HepG2 (cell line): ENCODE data around the gene SSTR5. TPM values are rescaled to one million over a fixed set of nuclear protein-coding genes. Genes with fewer than 3 reads are reported as not detected.
A peak's percentile ranks its signal among the peaks of the same experiment; 100 is the strongest.

Experiments
- ATF7-NPFF ChIP-seq: sonication (generic); formaldehyde crosslinking; IDR thresholded peaks from 2 replicates; pipeline ENCODE4 v1.8.1; 2023; ENCODE audit warnings: mild to moderate bottlenecking, low read depth, missing genetic modification reagents, moderate library complexity
- ETV6 ChIP-seq: sonication (generic); formaldehyde crosslinking; conservative IDR thresholded peaks from 2 replicates; pipeline ENCODE4 v1.4.0; 2020; ENCODE audit warnings: missing genetic modification reagents
- EZH2 ChIP-seq: conservative IDR thresholded peaks from 2 replicates; pipeline ENCODE4 v1.6.1; 2012; ENCODE audit warnings: mild to moderate bottlenecking, low read depth, low read length, moderate library complexity
- FOXC1 ChIP-seq: sonication (generic); formaldehyde crosslinking; IDR thresholded peaks from 2 replicates; pipeline ENCODE4 v1.8.0; 2022; ENCODE audit warnings: mild to moderate bottlenecking, missing genetic modification reagents, borderline replicate concordance
- FOXM1 ChIP-seq: sonication (generic); formaldehyde crosslinking; IDR thresholded peaks from 2 replicates; pipeline ENCODE4 v1.5.0; 2020; ENCODE audit warnings: missing genetic modification reagents
- GATAD2A ChIP-seq: IDR thresholded peaks from 2 replicates; pipeline ENCODE4 v1.6.1; 2016
- HNF4A ChIP-seq: sonication (generic); formaldehyde crosslinking; IDR thresholded peaks from 2 replicates; pipeline ENCODE4 v1.4.0; 2020; ENCODE audit warnings: missing genetic modification reagents
- JDP2 ChIP-seq: sonication (generic); formaldehyde crosslinking; IDR thresholded peaks from 2 replicates; pipeline ENCODE4 v1.8.1; 2022; ENCODE audit warnings: missing genetic modification reagents, borderline replicate concordance
- KDM4B ChIP-seq: sonication (generic); formaldehyde crosslinking; IDR thresholded peaks from 2 replicates; pipeline ENCODE4 v1.4.0; 2020; ENCODE audit warnings: missing genetic modification reagents
- MTF2 ChIP-seq: sonication (generic); formaldehyde crosslinking; IDR thresholded peaks from 2 replicates; pipeline ENCODE4 v1.5.0; 2020; ENCODE audit warnings: missing genetic modification reagents, borderline replicate concordance
- SATB2 ChIP-seq: sonication (generic); formaldehyde crosslinking; IDR thresholded peaks from 2 replicates; pipeline ENCODE4 v1.5.0; 2020; ENCODE audit warnings: missing genetic modification reagents
- TBX3 ChIP-seq: fragments of 450-650 bp; IDR thresholded peaks from 2 replicates; pipeline ENCODE4 v1.6.1; 2017; ENCODE audit warnings: antibody characterized with exemption, mild to moderate bottlenecking, inconsistent platforms, borderline replicate concordance
- TEF ChIP-seq: sonication (generic); formaldehyde crosslinking; IDR thresholded peaks from 2 replicates; pipeline ENCODE4 v1.5.0; 2020; ENCODE audit warnings: missing genetic modification reagents
- ZNF160 ChIP-seq: sonication (generic); formaldehyde crosslinking; IDR thresholded peaks from 2 replicates; pipeline ENCODE4 v1.8.0; 2022; ENCODE audit warnings: mild to moderate bottlenecking, inconsistent platforms, missing genetic modification reagents
- ZNF367 ChIP-seq: sonication (generic); formaldehyde crosslinking; IDR thresholded peaks from 2 replicates; pipeline ENCODE4 v1.4.0; 2020; ENCODE audit warnings: missing genetic modification reagents, borderline replicate concordance
- ZNF446 ChIP-seq: sonication (generic); formaldehyde crosslinking; IDR thresholded peaks from 2 replicates; pipeline ENCODE4 v1.5.0; 2020; ENCODE audit warnings: mild to moderate bottlenecking, missing genetic modification reagents
- ZNF558 ChIP-seq: sonication (generic); formaldehyde crosslinking; IDR thresholded peaks from 2 replicates; pipeline ENCODE4 v1.9.0; 2022; ENCODE audit warnings: mild to moderate bottlenecking, missing genetic modification reagents, borderline replicate concordance
- ZNF569 ChIP-seq: sonication (generic); formaldehyde crosslinking; IDR thresholded peaks from 2 replicates; pipeline ENCODE4 v1.5.0; 2020; ENCODE audit warnings: mild to moderate bottlenecking, missing genetic modification reagents, moderate library complexity, borderline replicate concordance
- ZNF589 ChIP-seq: sonication (generic); formaldehyde crosslinking; conservative IDR thresholded peaks from 2 replicates; pipeline ENCODE4 v1.8.0; 2022; ENCODE audit warnings: mild to moderate bottlenecking, moderate library complexity, missing genetic modification reagents
- ZSCAN29 ChIP-seq: sonication (generic); formaldehyde crosslinking; conservative IDR thresholded peaks from 2 replicates; pipeline ENCODE4 v1.4.0; 2020; ENCODE audit warnings: mild to moderate bottlenecking, missing genetic modification reagents
- ZZZ3 ChIP-seq: sonication (generic); formaldehyde crosslinking; IDR thresholded peaks from 2 replicates; pipeline ENCODE4 v1.4.0; 2020; ENCODE audit warnings: missing genetic modification reagents, mild to moderate bottlenecking, borderline replicate concordance
- polyA plus RNA-seq, 8 experiments: library from polyadenylated mRNA; depleted of rRNA in 3 of 8; stranded (reverse) in 7 of 8; unstranded in 1 of 8; fragments of >200 nt; fragmentation: Illumina TruSeq in 4 of 8; extraction: Trizol in 4 of 8; gene quantifications; 2 replicates each; pipeline versions ENCODE4 v1.2.1 to v1.2.3, GENCODE V29; 2011 to 2016; ENCODE audit warnings: low read depth in 4 of 8, missing spikeins in 1 of 8, mixed read lengths in 1 of 8; ENCODE audit not compliant: insufficient read depth in 1 of 8
- total RNA-seq, 5 experiments: library from RNA; depleted of rRNA; stranded (reverse); fragments of >200 nt; fragmentation: Illumina TruSeq; extraction: Trizol; gene quantifications; 2 replicates each; pipeline ENCODE4 v1.2.3, GENCODE V29; 2016; ENCODE audit warnings: low read depth in 1 of 5
- TF ChIP-seq, protein P1 (sequence below): sonication (generic); formaldehyde crosslinking; conservative IDR thresholded peaks from 2 replicates; pipeline ENCODE4 v1.4.0; 2020; ENCODE audit warnings: missing genetic modification reagents
- TF ChIP-seq, protein P2 (sequence below): sonication (generic); formaldehyde crosslinking; IDR thresholded peaks from 2 replicates; pipeline ENCODE4 v1.4.0; 2020; ENCODE audit warnings: mild to moderate bottlenecking, missing genetic modification reagents
- TF ChIP-seq, protein P3 (sequence below): sonication (generic); formaldehyde crosslinking; IDR thresholded peaks from 2 replicates; pipeline ENCODE4 v1.8.0; 2022; ENCODE audit warnings: mild to moderate bottlenecking, missing genetic modification reagents, moderate library complexity

SSTR5 gene
- total and polyA plus RNA-seq, 2 of the 13 experiments (the other 11 are each of a cell fraction or from before 2014, with no cell fraction given): 0.20 to 0.49 TPM

GRCh38 chr16:1094124-1094479, 21.6 kb downstream of the SSTR5 start (continued):
- TF ChIP-seq, protein P1, sequence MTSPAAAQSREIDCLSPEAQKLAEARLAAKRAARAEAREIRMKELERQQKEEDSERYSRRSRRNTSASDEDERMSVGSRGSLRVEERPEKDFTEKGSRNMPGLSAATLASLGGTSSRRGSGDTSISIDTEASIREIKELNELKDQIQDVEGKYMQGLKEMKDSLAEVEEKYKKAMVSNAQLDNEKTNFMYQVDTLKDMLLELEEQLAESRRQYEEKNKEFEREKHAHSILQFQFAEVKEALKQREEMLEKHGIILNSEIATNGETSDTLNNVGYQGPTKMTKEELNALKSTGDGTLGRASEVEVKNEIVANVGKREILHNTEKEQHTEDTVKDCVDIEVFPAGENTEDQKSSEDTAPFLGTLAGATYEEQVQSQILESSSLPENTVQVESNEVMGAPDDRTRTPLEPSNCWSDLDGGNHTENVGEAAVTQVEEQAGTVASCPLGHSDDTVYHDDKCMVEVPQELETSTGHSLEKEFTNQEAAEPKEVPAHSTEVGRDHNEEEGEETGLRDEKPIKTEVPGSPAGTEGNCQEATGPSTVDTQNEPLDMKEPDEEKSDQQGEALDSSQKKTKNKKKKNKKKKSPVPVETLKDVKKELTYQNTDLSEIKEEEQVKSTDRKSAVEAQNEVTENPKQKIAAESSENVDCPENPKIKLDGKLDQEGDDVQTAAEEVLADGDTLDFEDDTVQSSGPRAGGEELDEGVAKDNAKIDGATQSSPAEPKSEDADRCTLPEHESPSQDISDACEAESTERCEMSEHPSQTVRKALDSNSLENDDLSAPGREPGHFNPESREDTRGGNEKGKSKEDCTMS (CRISPR knock-in tag): no peak
- no peak for TF ChIP-seq ZNF569 (CRISPR knock-in tag)
- no peak for TF ChIP-seq ZZZ3 (CRISPR knock-in tag)
- no peak for TF ChIP-seq TEF (CRISPR knock-in tag)
- no peak for TF ChIP-seq ZNF558 (CRISPR knock-in tag)
- no peak for TF ChIP-seq ZNF446 (CRISPR knock-in tag)
- 0 out of 2 replicates have a peak, but pooled peaks have one; percentile 40 for TF ChIP-seq HNF4A (CRISPR knock-in tag)
- no peak for TF ChIP-seq KDM4B (CRISPR knock-in tag)
- 0 out of 2 replicates have a peak, but pooled peaks have one; percentile 3 for TF ChIP-seq GATAD2A (CRISPR knock-in tag)
- no peak for TF ChIP-seq ETV6 (CRISPR knock-in tag)
- TF ChIP-seq EZH2: peak; percentile 91
- TF ChIP-seq JDP2 (CRISPR knock-in tag): no peak
- TF ChIP-seq ATF7-NPFF (CRISPR knock-in tag): no peak
- TF ChIP-seq TBX3: no peak
- no peak for TF ChIP-seq MTF2
- TF ChIP-seq ZSCAN29 (CRISPR knock-in tag): no peak
- TF ChIP-seq, protein P2, sequence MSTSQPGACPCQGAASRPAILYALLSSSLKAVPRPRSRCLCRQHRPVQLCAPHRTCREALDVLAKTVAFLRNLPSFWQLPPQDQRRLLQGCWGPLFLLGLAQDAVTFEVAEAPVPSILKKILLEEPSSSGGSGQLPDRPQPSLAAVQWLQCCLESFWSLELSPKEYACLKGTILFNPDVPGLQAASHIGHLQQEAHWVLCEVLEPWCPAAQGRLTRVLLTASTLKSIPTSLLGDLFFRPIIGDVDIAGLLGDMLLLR (CRISPR knock-in tag): 0 out of 2 replicates have a peak, but pooled peaks have one; percentile 15
- TF ChIP-seq FOXC1: no peak
- TF ChIP-seq ZNF367: no peak
- no peak for TF ChIP-seq ZNF589 (CRISPR knock-in tag)
- TF ChIP-seq FOXM1 (CRISPR knock-in tag): no peak
- TF ChIP-seq ZNF160 (CRISPR knock-in tag): no peak
- 0 out of 2 replicates have a peak, but pooled peaks have one; percentile 4 for TF ChIP-seq SATB2
- TF ChIP-seq, protein P3, sequence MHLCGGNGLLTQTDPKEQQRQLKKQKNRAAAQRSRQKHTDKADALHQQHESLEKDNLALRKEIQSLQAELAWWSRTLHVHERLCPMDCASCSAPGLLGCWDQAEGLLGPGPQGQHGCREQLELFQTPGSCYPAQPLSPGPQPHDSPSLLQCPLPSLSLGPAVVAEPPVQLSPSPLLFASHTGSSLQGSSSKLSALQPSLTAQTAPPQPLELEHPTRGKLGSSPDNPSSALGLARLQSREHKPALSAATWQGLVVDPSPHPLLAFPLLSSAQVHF (CRISPR knock-in tag): no peak
- TF ChIP-seq, all 625 proteins: peak for 7
